Astrocyte (in vitro differentiated cells and primary cell): ENCODE data around the gene GKN2.

ENCODE experiments used
- EZH2 ChIP-seq: IDR thresholded peaks from 2 replicates; pipeline ENCODE4 v1.6.1; 2012; ENCODE audit warnings: mild to moderate bottlenecking, low read length, inconsistent platforms; ENCODE audit not compliant: insufficient read depth
- TF ChIP-seq, protein P1 (sequence below): IDR thresholded peaks from 2 replicates; pipeline ENCODE4 v1.5.1; 2011; ENCODE audit warnings: low read depth, mild to moderate bottlenecking, inconsistent platforms, low read length, moderate library complexity; ENCODE audit not compliant: insufficient read depth

DNA sequence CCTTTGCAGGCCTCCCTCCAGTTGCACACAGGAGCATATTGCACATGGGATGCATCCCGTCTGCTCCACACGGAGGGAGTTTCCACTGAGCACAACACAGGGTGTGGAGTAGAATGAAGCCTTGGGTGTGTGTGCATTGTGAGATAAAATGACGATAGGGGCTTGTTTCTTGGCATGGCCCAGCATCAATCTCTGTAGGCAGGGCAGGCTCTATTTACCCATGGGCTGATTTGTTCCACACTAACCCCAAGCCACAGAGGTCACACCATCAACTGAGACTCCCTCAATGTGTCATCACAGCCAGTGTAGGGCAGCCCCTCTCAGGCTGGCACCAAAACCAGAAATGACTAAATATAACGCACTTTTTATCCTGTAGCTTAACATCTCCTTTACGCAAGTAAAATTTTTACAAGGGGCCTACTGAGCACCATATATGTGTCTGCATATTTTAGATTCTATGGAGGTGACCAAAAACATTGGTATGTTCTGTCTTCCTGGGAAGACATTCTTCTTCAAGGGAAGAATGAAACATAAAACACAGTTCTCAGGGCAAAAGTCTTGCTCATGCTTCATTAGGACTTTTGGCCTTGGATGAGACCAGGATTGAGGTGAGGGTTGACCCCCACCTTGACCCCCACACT is 19.0 kb upstream of the GKN2 start:
- TF ChIP-seq EZH2 = no peak
- TF ChIP-seq, protein P1, sequence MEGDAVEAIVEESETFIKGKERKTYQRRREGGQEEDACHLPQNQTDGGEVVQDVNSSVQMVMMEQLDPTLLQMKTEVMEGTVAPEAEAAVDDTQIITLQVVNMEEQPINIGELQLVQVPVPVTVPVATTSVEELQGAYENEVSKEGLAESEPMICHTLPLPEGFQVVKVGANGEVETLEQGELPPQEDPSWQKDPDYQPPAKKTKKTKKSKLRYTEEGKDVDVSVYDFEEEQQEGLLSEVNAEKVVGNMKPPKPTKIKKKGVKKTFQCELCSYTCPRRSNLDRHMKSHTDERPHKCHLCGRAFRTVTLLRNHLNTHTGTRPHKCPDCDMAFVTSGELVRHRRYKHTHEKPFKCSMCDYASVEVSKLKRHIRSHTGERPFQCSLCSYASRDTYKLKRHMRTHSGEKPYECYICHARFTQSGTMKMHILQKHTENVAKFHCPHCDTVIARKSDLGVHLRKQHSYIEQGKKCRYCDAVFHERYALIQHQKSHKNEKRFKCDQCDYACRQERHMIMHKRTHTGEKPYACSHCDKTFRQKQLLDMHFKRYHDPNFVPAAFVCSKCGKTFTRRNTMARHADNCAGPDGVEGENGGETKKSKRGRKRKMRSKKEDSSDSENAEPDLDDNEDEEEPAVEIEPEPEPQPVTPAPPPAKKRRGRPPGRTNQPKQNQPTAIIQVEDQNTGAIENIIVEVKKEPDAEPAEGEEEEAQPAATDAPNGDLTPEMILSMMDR = no peak
